ENCODE results near the gene SYT5. TPM values are rescaled to one million over a fixed set of nuclear protein-coding genes. Genes with fewer than 3 reads are reported as not detected.

Gene SYT5
- total and polyA plus RNA-seq, 2 donors (not counting 1 experiment from before 2014, with no cell fraction given): 0.27 to 0.94 TPM

DNA sequence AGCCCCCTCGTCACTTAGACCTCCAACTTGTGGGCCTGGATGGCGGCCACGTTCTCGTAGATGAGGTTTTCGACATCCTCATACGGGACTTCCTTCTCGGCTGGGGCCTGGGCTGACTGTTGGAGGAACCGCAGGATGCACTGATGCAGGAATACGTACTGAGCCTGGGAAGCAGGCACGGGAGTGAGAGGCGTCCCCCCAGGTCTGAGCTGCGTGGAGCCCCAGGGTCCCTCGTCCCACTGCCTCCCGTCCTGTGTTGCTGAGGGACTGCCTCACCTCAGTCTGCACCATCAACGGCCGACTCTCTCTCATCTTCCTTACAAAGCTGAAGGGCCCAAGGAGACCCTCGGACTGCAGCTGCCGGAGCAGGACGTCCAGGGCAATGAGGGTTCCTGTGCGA, 1.7 kb upstream of the SYT5 start:
- Histone ChIP-seq H2AFZ (ENCODE audit: insufficient read depth, low read depth, low read length, poor library complexity, severe bottlenecking) (no peak overlapping the region), H4K20me1 (ENCODE audit: control insufficient read depth, insufficient read depth, low read length, poor library complexity, severe bottlenecking) (no peaks in the 10 kb centered on the region), H3K9me3 (ENCODE audit: control extremely low read depth in 1 of 3, control insufficient read depth in 2 of 3, insufficient read depth in 1 of 3, low read length in 2 of 3) (peaks cover 0 to 41% (median 0%) of the 10 kb centered on the region in 3 donors), H3K4me2 (replicated peaks; ENCODE audit: low read depth, low read length, poor library complexity, severe bottlenecking) (no peak overlapping the region), H3K9ac (ENCODE audit: low read length) (no peak overlapping the region), H3K4me1 (ENCODE audit: control insufficient read depth in 2 of 2, insufficient read depth in 2 of 2, low read length in 2 of 2) (peaks cover 22 to 29% of the 10 kb centered on the region in 2 donors), H3K79me2 (ENCODE audit: control insufficient read depth, insufficient read depth, low read length) (no peaks in the 10 kb centered on the region), H3K36me3 (replicated peaks in 1 of 2; ENCODE audit: control extremely low read depth in 1 of 2, control insufficient read depth in 1 of 2, extremely low read depth in 1 of 2, insufficient read depth in 2 of 2, low read length in 1 of 2) (no peaks in the 10 kb centered on the region), H3K4me3 (ENCODE audit: control extremely low read depth in 1 of 5, extremely low read depth in 1 of 5, insufficient read depth in 1 of 5, low read depth in 2 of 5, low read length in 4 of 5) (no peak overlapping the region), H3K27me3 (replicated peaks in 1 of 4; ENCODE audit: control extremely low read depth in 1 of 4, control insufficient read depth in 3 of 4, insufficient read depth in 4 of 4, low read length in 3 of 4) (peaks cover 0 to 77% (median 34%) of the 10 kb centered on the region in 4 experiments), H3K27ac (ENCODE audit: low read length in 2 of 2) (no peak overlapping the region)
- WGBS (ENCODE audit: insufficient coverage): 74% methylated on average over 17 of the region's 20 CpGs
- Mint-ChIP-seq H3K4me3 (no peak overlapping the region), H3K27ac (no peak overlapping the region), H3K27me3 (peaks cover 47% of the 10 kb centered on the region), H3K9me3 (ENCODE audit: insufficient read depth) (no peaks in the 10 kb centered on the region), H3K4me1 (peaks cover 24% of the 10 kb centered on the region)
- no peak for TF ChIP-seq EZH2 (IDR thresholded peaks at IDR 0.05; ENCODE audit: borderline replicate concordance, insufficient read depth, low read depth, low read length, poor library complexity, severe bottlenecking)
- TF ChIP-seq, protein P1, sequence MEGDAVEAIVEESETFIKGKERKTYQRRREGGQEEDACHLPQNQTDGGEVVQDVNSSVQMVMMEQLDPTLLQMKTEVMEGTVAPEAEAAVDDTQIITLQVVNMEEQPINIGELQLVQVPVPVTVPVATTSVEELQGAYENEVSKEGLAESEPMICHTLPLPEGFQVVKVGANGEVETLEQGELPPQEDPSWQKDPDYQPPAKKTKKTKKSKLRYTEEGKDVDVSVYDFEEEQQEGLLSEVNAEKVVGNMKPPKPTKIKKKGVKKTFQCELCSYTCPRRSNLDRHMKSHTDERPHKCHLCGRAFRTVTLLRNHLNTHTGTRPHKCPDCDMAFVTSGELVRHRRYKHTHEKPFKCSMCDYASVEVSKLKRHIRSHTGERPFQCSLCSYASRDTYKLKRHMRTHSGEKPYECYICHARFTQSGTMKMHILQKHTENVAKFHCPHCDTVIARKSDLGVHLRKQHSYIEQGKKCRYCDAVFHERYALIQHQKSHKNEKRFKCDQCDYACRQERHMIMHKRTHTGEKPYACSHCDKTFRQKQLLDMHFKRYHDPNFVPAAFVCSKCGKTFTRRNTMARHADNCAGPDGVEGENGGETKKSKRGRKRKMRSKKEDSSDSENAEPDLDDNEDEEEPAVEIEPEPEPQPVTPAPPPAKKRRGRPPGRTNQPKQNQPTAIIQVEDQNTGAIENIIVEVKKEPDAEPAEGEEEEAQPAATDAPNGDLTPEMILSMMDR (IDR thresholded peaks at IDR 0.05): no peak
- ChIA-PET POLR2A (interaction anchor here (0.5 kb wide), 1 partner anchor 94 kb away, joined by 4 read pairs; no protein-coding TSS in a partner anchor), CTCF (interaction anchor here (0.6 to 0.9 kb wide), 2 partner anchors 323 to 700 kb away, joined by 3 to 5 read pairs; no protein-coding TSS in a partner anchor)
- intact Hi-C loops (cut with micrococcal nuclease): no loop called here
- DNase-seq (no peak), ATAC-seq (ENCODE audit: low read depth) (no peak)

Measured in B cell (primary cell).